Left cardiac atrium (tissue), 4 donors: ENCODE data around the gene CLDN9. TPM values are rescaled to one million over a fixed set of nuclear protein-coding genes. Genes with fewer than 3 reads are reported as not detected.

Source experiments
- ATAC-seq, 2 donors: fragments of 200-7000 bp; cut with Tn5 transposase; one replicate each; pipeline ENCODE4 v1.9.1; 2020; ENCODE audit warnings: mild to moderate bottlenecking in 2 of 2, moderate library complexity in 2 of 2
- DNase-seq: peaks from one replicate; pipeline ENCODE4 v3.0.0-alpha.2; 2020
- intact Hi-C, 2 donors: fragments of 100-400 bp; cut with DNase I; formaldehyde crosslinking; loops; one replicate each; pipeline versions ENCODE4 v1.14.1 to v1.15.1; 2022 to 2023
- total RNA-seq, 2 donors: library from RNA; stranded (reverse); fragmentation: NEBNext Ultra II Directional; extraction: Animal tissue kit (Norgen Biotek cat#: 25700); gene quantifications; one replicate each; pipeline ENCODE4 v1.2.1, GENCODE V29; 2021
- donor health status: DM: no; HTN: yes; CAD: no.
- donor health status: DM: no; HTN: yes; CAD: no; lungs with severe emphysema.
- donor health status: DM: yes; HTN: yes; CAD: no.
- donor health status: Dilated cardiomyopathy.

Gene CLDN9
- total RNA-seq, 2 donors from 2014 or later, result 0.24 TPM

- ATAC-seq (no peak), DNase-seq (no peak)
- intact Hi-C loops, result no loop called here
Observed at GRCh38 chr16:2973093-2973492, 39.6 kb upstream of the CLDN9 start.

DNA sequence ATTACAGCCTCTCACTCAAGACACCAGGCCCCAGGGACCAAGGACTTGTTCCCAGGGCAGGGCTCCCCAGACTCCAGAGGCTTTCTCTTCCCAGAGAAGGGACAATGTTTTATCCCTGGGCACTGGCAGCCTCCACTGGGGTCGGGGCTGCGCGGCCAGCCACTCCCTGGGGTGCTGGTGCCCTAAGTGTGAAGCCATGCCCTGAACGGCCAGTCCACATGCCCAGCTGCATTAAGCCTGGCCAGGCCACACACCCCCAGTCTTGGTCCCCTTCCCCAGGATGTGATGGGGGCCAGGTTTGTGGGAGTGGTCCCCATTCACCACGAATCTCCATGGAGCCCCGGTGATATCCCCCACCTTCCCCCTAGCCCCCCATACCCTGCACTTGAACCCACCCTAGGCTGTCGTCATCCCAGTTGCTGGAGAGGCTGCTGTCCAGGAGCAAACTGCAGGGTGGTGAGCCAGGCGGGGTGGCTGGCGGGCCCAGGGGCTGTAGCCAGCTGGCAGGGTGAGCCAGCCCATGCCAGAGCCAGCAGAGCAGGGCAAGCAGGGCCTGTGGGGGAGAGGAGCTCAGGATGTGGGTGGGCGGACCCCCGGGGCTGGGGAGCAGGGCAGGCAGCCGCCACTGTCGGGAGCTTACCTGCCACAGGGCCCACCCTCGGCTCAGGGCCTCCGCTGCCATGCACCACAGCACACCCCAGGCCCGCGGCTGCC lies 39.0 kb upstream of the CLDN9 start:
- intact Hi-C loops, result no loop called here
- ATAC-seq, result no peak
- DNase-seq, result no peak

DNA sequence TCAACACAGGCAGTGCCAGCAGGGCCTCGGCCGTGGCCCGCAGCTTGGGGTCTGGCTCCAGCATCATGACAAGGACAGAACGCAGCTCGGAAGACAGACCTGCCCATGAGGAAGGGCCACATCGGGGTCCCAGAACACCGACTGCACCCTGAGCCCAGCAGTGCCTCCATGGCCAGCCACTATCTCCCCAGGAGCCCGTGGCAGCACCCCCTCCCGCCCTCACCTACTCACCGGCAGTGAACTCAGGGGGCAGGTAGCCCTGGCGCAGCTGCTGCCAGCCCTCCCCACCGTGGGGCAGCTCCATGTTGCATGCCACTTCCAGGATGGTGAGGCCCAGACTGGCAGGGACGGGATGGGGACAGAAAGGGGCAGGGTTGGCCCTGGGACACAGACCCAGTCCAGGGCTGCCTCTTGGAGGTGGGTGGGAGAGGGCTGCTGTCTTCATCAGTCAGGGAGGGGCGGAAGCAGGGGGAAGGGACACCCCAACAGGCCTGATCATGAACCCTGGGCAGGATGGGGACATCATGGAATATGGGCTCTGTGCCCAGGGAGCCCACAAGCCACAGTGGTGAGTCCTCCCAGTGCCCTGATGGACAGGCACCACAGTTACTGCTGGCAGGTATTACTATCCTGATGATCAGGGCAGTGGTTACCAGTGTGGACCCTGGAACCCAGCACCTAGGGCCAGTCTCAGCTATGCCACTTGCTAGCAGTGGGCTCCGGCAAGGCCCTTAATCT lies 38.2 kb upstream of the CLDN9 start:
- DNase-seq (no peak), ATAC-seq (no peak)
- intact Hi-C loops, result no loop called here

- no peak for DNase-seq
- ATAC-seq, result no peak
- intact Hi-C loops, result no loop called here
Observed at GRCh38 chr16:2975161-2975795, 37.4 kb upstream of the CLDN9 start.

- intact Hi-C loops, result no loop called here
- DNase-seq (no peak), ATAC-seq (no peak)
Observed at GRCh38 chr16:2976201-2976600, 36.5 kb upstream of the CLDN9 start.

DNA sequence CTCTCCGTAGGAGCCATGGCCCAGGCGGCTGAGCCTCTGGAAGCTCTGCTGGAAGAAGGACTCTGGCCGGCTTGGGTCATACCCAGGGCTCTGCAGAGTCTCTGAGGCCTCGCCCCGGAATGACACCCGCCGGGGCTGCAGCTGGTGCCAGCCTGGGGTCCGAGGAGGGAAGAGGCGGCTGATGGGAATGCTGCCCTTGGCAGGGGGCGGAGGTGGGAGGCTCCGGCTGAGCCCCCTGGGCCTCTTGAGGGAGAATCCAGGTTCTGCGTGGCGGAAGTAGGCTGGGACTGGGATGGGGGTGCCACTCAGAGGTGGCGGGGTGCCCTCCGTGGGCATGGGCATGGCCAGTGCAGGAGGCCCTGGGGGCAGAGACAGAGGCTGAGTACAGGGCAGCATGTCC lies 36.0 kb upstream of the CLDN9 start:
- DNase-seq, result no peak
- intact Hi-C loops, result no loop called here
- ATAC-seq, result no peak

- intact Hi-C loops, result no loop called here
- ATAC-seq (no peak), DNase-seq (no peak)
Observed at GRCh38 chr16:2977440-2977839, 35.3 kb upstream of the CLDN9 start.

DNA sequence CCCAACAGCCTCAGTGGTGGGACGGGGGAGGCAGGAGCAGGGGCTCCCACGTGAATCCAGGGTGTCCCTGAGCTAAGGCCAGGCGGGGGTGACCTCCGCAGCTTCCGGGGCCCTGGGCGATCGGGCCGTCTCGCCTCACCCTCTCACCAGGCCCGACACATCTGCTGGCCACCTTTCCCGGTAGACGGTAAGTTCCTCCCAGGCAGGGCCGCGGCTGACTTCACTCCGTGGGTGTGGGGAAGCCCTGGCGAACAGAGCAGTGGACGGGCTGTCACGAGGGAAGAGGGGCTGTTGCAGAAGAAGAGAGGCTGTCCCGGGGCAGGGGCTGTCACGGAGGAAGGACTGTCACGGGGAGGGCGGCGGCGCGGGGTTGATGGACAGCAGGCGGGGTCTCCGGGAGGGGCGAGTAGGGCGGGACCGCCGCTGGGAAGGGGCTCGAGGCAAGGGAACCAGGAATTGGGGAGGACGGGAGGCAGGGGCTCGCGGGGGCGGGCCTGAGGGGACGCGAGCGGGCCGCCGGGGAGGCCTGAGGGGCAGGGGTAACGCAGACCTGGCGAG lies 33.0 kb upstream of the CLDN9 start:
- intact Hi-C loops, result no loop called here
- ATAC-seq (no peak), DNase-seq (no peak)

DNA sequence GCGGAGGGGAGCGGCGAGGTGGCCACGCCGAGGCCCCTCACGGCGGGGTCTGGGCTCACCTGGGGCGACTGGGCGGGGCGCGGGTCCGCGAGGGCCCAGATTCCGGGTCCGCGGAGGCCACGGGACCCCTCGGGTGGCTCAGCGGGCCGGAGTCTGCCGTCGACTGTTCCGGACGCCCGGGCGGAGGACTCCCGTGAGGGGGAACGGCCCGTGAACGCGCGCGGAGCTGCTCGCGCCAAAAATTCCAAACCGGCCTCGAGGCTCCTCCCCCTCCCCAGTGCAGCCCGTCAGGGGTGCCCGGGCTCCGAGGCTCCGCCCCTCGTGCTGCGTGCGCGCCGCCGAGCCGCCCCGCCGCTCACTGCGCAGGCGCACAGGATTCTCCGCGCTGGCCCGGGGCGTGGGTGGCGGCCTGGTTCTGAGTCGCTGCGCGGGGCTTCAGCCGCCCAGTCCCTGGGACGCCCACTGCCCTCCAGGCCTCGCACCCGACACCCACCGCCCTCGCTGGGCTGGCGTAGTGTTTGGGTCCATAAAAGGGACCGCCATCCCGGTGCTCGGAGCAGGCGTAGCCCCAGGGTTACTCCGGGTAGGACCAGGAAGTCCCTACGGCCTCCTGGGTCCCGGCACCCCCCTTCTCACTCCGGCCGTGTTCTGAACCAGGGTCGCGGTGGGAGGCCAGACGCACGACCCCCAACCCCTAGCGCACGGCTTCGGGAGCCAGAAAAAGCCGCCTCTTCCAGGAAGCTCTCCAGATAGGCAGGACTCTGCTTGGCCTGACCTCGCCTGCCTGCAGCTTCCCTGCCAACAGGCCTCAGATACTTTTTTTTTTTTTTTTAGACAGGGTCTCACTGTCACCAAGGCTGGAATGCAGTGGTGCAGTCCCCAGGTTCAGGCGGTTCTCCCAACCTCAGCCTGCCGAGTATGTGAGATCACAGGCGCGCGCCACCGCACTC lies 32.2 kb upstream of the CLDN9 start, which contains the start of gene PKMYT1:
PKMYT1 (minus strand) TSS at position 220 of the 950 bp plus-strand sequence. CDS start 789 bp downstream, outside the sequence.
- DNase-seq, result peak; percentile 94
- intact Hi-C loops, result no loop called here
- peak; percentile 95 to 98 for ATAC-seq

DNA sequence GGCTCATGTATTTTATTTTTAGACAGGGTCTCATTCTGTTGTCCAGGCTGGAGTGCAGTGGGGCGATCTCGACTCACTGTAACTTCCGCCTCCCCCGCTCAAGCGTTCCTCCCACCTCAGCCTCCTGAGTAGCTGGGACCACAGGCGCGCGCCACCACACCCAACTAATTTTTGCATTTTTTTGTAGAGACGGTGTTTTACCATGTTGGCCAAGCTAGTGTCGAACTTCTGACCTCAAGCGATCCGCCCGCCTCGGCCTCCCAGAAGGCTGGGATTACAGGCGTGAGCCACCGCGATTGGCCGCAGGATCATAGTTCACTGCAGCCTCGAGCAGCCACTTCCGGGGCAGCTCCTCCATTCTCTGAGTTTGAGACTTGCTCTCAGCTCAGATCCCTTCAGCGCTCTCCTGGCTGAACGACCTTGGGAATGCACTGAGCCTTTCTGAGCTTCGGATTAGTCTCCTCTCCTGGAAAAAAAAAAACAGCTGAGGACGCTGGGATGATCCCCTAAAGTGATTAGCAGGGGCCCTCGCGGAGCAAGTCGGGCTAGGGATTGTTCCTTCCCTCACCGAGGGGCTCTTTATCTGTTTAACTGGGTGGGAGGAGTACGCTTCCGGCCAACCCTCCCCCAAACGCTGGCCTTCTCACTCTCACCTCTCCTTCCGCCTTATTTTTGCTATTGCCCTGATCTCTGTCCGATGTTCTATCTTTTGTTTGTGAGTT lies 31.4 kb upstream of the CLDN9 start:
- DNase-seq, result no peak
- intact Hi-C loops, result no loop called here
- no peak for ATAC-seq

DNA sequence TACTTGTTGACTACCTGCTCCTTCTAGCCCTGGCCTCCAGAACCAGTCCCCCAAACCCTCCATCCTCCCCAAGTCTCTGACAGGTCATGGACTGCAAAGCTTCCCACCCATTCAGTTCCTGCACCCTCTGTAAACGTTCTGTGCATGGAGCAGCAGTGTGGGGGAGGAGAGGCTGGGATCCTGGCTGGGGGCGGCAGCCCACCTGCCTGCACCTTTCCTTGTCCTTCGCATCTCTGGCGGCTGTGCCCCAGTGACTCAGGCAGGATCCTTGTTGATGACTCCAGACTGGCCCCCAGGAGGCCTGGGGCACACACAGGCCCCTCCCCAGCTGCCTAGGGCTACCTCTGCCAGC lies 30.8 kb upstream of the CLDN9 start:
- intact Hi-C loops, result no loop called here

DNA sequence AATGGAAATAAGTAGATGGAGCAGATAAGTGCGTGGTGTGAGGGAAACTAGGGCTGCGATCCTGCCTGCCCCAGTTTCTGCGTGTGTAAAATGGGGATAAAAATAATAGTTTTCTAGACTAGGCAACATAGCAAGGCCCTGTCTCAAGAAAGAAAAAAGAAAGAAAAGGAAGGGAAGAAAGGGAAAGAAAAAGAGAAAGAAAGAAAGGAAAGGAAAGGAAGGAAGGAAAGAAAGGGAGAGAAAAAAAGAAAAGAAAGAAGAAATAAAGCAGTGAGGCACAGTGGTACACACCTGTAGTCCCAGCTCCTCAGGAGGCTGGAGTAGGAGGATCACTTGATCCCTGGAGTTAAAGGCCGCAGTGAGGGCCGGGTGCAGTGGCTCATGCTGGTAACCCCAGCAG lies 30.3 kb upstream of the CLDN9 start:
- DNase-seq (no peak), ATAC-seq (no peak)
- intact Hi-C loops, result no loop called here

More for the DNA sequence above, 30.8 kb upstream of the CLDN9 start:
- ATAC-seq (no peak), DNase-seq (no peak)

- intact Hi-C loops, result no loop called here
- ATAC-seq (peak; percentile 33 to 48), DNase-seq (peak; percentile 85)
Observed at GRCh38 chr16:2983706-2984136, 29.0 kb upstream of the CLDN9 start.

DNA sequence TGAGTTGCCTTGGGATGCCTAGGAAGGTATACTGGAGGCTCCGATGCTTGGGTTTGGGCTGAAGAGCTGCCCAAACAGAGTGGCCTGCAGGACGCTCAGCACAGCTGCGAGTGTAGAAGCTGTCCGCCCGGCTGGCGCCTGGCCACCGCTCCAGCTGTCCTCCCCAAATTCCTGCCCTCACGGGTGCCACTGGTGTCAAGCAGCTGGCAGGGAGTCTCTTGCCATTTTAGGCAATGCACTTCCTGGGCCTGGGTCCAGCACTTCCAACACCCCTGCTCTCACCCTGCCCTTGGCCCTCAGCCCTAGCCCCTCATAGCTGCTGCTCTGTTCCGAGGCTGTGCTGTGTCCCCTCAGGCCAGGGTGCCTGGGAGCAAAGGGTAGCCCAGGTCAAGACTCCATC lies 27.3 kb upstream of the CLDN9 start:
- intact Hi-C loops, result no loop called here
- peak; percentile 47 for DNase-seq
- peak; percentile 30 to 63 for ATAC-seq

- ATAC-seq, result peak; percentile 64 to 81
- intact Hi-C loops, result no loop called here
- peak; percentile 40 for DNase-seq
Observed at GRCh38 chr16:2985893-2986355, 26.8 kb upstream of the CLDN9 start.

DNA sequence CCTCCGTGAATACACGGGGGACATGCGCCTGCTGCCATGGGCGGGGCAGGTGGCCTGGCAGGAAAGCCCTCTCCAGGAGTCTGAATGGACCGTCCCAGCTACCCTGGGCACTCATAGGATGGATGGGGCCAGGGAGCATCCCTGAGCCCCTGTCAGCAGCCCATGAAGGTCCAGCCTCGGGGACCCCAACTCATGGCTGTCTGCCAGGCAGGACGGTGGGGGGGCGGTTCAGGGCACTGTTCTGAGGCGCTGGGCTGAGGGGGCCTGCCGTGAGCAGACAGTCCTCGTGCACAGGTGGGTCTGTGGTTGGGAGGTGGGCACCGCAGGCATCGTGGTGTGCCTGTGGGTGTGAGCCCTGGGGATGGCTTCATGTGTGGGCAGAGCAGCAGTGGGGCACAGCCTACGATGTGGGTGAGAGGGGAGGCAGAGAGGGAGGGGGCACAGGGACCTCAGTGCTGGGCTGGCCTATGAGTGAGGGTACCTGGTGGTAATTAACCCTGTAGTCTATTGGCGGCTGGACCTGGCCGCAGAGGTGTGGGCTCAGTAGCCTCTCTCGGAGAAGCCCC lies 26.0 kb upstream of the CLDN9 start:
- DNase-seq (no peak), ATAC-seq (no peak)

GRCh38 chr16:2987286-2987685 lies 25.4 kb upstream of the CLDN9 start:
- no peak for DNase-seq
- intact Hi-C loops, result no loop called here
- ATAC-seq, result no peak

More for the DNA sequence above, 26.0 kb upstream of the CLDN9 start:
- intact Hi-C loops, result no loop called here

GRCh38 chr16:2987833-2988232 lies 24.9 kb upstream of the CLDN9 start:
- intact Hi-C loops, result no loop called here
- DNase-seq (no peak), ATAC-seq (no peak)
